Stimulated activated CD8-positive, alpha-beta memory T cell treated with anti-CD3 and anti-CD28 coated beads, Interleukin-2, amount 100 ng/mL, for 1 hour (primary cell): ENCODE results near the gene TGFB3.

ENCODE experiments used
- DNase-seq, 2 donors: peaks; one replicate each; pipeline ENCODE4 v3.0.0-alpha.2; 2020; ENCODE audit warnings: low read depth in 2 of 2

The TGFB3 gene

DNA sequence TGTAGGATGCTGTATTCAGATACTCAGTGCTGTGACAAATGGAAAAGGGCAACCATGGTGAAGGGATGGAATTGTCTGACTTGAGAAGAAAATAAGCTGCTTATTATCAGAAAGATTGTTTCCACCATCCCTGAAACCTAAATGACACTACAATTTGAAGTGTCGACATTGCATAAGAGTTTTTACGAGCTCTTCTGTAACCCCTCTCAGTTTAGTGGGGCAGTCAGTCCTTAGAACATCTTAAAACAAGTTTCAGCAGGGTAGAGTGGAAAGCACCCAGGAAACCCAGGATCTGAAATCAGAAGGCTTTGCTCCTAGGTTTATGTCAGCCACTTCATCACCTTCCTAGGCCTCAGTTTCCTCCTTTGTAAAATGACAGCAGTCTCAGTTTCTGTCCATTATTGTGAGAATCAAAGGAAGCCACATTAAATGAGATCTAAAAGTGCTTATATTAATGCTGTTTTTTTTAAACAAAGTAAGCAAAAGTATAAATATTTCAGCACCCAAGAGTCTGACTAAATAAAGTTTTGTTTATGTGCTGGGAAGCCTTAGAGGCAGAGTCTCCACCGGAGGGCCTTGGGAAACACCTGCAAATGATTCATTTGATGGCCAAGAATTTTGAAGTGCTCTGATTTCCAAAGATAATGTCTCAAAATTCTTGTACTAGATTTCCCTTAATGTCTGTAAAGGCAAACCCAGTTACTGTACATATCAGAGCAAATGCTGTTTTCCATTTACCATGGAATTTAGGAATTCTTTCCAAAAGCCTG is 5.6 kb upstream of the TGFB3 start:
- DNase-seq: no peak

GRCh38 chr14:75986439-75986765 is 4.6 kb upstream of the TGFB3 start:
- no peak for DNase-seq

DNA sequence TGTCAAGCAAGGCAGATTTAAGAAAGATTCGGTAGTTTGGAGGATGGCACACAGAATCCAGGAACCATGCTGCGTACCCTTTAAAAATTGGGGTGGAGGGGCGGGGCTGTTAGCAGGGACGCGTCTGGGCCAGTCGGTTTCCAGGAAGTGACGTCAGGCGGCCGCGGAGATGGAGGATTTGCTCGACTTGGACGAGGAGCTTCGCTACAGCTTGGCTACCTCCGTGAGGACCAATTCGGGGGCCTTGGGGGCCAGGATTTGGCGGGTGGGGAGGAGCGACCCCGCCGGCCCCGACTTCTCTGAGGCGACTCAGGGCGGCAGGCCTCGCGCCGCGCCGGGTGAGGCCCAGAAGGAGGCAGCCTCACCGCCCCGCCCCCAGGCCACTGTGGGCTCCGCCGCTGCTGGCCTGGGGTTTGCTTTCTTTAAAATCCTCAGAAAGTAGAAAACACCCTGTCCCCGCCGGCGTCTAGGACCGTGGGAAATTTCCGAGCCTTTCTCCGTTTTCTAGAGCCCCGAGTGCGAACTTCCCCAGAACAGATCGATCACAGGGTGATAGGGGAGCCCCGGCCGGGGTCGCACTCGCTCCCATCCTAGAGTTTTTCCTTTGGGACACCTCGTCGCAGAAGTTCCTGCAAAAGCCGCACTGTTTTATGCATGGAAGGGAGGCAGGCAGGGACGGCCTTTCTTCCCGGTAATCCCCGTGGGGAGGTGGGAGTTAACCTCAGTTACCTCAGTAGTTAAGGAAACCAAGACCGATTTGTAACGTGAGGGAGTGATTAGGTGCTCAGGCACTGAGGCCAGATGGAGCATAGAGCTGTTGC is 4.0 kb upstream of the TGFB3 start, which contains the start of gene IFT43:
IFT43 (plus strand) TSS at position 146 of the 821 bp plus-strand sequence; CDS start at position 170, 24 bp downstream.
- DNase-seq: peak; percentile 86

- no peak for DNase-seq
These were observed 2.9 kb upstream of the TGFB3 start for GRCh38 chr14:75984674-75985073.

DNA sequence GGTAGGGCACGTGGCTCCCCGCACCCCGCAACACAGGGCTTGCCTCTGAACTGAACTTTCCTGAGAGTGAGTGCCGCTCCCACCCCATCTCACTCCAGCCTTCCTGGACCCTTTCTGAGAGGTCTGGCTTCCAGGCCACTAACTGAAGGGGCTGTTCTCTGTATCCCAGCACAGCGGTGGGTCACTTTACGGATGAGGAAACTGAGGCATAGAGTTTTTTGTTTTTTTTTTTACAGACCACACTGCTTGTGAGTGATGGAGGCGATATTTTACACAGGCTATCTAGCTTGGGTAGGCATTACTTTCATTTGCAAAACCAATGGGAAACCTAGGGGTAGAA is 1.2 kb upstream of the TGFB3 start:
- DNase-seq: no peak

- peak; percentile 54 to 61 for DNase-seq
These were observed 647 bp upstream of the TGFB3 start for GRCh38 chr14:75982266-75983018.

- no peak for DNase-seq
These were observed 939 bp downstream of the TGFB3 start for GRCh38 chr14:75980856-75981255.

DNA sequence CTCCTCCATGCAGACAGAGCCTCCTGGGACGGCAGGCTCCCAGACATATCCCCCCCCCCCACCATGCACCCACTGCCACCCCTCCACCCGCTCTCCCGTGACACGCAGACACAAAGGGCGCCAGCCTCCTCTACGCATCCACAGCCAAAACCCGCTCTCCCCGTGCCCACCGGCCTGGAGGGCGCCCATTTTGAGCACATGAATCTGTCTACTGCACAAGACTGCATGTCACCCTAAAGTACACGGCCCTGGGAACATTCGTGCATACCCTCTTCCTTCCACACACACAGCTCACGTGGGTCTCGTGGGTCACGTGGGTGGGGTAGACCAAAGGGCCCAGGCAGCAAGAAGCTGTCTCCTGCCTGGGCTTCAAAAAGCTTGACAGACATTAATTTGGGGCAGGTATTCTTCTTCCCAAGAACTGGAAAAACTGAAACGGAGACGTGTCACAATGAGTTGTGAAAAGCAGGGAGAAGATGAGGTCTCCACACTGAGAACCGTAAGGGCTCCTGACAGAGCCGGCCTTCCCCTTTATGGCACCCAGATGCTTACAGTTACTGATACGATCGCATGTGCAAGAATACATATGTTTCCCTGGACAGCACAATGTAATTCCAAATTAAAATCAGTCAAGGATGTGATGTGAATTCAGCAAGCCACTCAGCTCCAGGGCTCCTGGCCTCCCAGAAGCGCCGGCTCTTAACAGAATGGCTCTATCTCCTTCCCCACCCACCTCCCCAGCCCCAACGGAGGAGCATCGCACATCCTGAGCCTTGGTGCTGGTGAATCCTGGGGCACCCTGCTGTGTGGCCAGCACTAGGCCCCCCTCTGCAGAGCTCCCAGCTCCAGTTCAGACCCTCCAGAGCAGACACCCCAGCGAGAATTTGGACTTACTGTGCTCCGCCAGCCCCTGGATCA is 1.9 kb downstream of the TGFB3 start:
- no peak for DNase-seq

DNA sequence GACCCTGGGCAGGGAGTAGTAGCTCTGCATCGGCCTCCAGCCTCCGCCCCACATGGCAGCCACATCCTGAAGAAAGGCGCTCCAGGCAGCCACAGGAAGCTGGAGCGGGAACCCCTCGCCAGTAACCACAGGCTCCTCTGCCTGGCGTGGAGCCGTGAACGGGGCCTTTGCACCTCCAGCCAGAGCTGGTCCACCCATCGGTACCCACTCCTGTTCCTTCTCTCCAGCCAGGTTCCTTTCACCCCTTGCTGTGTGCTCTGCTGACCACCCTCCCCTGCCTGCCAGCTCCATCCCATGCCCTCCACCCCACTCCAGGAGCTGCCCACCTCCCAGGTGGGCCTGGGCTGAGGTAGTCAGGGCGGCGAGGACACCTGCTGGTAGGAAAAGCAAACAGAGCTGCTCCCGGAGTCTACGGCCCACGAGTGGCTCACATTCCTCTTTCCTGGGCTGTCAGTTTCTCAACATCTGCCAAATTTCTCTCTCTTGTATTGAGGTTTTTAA is 2.7 kb downstream of the TGFB3 start:
- no peak for DNase-seq

GRCh38 chr14:75978249-75978731 is 3.5 kb downstream of the TGFB3 start:
- no peak for DNase-seq

DNA sequence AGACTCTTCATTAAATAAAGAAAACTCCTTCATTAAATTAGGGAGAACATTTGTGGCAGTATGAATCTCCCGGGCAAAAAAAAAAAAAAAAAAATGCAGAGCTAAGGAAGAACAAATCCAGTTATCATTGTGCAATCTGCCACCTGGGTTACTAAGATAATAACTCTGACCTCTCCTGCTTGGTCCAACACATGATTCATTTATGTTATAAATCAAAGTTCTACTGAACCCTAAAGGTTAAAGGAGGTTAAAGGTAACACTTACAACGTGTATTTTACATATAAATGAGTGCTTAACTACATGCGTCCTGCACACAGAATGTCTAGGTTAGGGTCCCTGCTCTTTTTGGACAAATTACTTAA is 4.2 kb downstream of the TGFB3 start:
- no peak for DNase-seq

- DNase-seq: no peak
These were observed 4.8 kb downstream of the TGFB3 start for GRCh38 chr14:75976826-75977581.

DNA sequence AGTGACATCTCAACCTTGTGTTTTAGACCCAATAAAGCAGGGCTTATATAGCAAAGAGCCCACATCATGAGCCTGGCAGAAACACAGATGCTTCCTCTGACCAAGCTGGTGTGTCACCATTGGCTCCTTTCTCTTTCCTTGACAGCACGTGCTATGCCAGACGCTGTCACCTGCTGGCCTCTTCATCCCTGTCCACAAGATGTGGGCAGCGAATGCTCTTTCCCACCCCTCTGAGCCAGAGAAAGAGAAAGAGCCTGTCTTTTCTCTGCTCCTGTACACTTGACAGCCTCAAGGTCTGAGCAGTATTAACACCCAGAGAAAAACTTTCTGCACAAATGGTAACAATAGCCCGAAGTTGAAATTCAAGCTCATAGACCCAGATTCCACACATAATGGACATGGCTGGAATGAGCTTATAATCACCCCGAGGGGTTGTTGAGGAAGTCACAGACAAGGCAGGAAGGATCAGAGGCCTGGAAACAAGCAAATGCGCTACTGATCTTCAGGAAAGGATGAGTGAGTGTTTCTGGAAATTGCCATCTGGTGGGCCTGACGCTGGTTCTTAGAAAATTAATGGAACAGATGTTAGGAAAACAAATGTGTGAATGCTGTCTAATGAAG is 8.9 kb downstream of the TGFB3 start:
- DNase-seq: no peak

GRCh38 chr14:75971509-75971908 is 10.3 kb downstream of the TGFB3 start:
- no peak for DNase-seq

DNA sequence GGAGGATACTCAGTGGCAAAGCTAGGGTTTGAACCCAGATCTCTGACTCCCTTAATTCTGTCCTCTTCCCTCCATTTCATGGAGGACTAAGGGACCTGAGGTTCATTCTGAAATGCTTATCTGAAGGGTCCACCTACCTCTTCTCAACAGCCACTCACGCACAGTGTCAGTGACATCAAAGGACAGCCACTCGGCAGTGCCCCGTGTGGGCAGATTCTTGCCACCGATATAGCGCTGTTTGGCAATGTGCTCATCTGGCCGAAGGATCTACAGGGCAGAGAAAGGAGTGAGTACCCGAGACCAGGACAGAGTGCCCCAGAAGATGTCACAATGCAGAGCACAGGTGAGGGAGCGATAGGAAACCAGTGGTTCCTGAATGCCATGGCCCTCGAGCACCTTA is 10.8 kb downstream of the TGFB3 start:
- DNase-seq: no peak

DNA sequence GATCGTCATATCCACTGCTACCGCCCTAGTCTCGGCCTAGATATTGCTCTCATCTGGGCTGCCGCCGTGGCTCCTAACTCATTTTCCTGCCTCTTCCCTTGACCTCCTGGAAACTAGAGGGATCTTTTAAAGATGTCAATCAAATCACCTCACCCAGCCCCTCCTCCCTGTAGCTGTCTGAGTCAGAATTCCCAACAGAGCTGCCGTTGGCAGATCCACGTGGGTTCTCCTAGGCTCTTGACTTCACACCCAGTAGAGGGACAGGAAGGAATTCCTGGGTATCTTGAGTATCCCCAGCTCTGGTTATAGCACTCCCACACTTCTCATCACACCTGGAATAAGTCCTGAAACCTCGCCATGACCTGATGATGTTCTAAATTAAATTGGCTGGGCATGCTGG is 11.9 kb downstream of the TGFB3 start:
- DNase-seq: no peak

GRCh38 chr14:75969126-75969525 is 12.7 kb downstream of the TGFB3 start:
- no peak for DNase-seq

DNA sequence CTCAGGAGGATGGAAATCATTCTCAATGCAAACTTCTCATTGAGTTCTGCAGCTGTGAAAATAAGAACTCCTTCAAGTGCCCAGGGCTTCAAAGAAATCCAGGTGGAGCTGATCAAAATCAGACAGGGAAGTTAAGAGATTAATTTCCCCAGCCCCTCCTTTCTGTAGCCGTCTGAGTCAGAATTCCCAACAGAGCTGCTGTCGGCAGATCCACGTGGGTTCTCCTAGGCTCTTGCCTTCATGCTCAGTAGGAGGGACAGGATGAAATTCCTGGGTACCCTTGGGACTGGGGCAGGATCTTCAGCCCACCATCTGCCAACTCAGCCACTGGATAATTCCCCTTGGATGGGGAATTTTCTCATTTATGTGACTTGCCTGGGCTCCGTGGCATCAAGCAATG is 13.3 kb downstream of the TGFB3 start:
- DNase-seq: no peak

DNA sequence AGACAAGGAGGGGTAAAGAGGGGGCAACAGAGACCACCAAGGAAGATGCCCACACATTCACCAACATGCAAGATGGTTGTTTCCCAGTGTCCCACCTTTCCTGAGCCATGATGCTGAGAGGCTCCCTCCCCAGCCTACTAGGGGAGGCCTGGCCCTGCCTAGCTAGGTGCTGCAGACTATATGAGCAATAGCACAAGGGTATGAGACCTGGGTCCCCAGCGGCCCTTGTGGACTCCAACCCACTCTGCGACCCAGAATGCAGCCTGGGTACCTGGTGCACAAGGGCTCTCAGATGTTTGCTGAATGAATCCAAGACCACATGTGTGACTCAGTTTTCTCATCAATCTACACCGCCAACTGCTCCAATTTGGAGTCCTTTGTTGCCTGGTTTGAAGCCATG is 13.9 kb downstream of the TGFB3 start:
- DNase-seq: no peak

GRCh38 chr14:75961662-75962061 is 20.1 kb downstream of the TGFB3 start:
- no peak for DNase-seq
